Muscle layer of duodenum (tissue), 2 donors: ENCODE data around the gene CADPS2.
"Not testable (repeated sequence)": the region's sequence is repeated elsewhere in the genome, so short reads cannot be mapped to it uniquely, and the experiment has no call there.

Source experiments
- H3K27ac ChIP-seq: one replicate; pipeline ENCODE4 v1.7.0; 2013; ENCODE audit warnings: mild to moderate bottlenecking, low read length
- H3K27me3 ChIP-seq: one replicate; pipeline ENCODE4 v1.7.0; 2013; ENCODE audit warnings: low read depth, mild to moderate bottlenecking, control low read depth, low read length
- H3K36me3 ChIP-seq, 2 donors: one replicate each; pipeline ENCODE4 v1.7.0; 2013; ENCODE audit warnings: low read length in 2 of 2, control low read depth in 1 of 2, mild to moderate bottlenecking in 1 of 2; ENCODE audit not compliant: insufficient read depth in 2 of 2, control insufficient read depth in 1 of 2
- H3K4me1 ChIP-seq, 2 donors: one replicate each; pipeline ENCODE4 v1.7.0; 2013; ENCODE audit warnings: low read length in 2 of 2, mild to moderate bottlenecking in 2 of 2, control low read depth in 1 of 2, moderate library complexity in 1 of 2; ENCODE audit not compliant: insufficient read depth in 2 of 2, control insufficient read depth in 1 of 2
- H3K4me3 ChIP-seq, 2 donors: one replicate each; pipeline ENCODE4 v1.7.0; 2013; ENCODE audit warnings: low read length in 2 of 2, low read depth in 1 of 2, mild to moderate bottlenecking in 1 of 2
- H3K9me3 ChIP-seq, 2 donors: one replicate each; pipeline ENCODE4 v1.7.0; 2013; ENCODE audit warnings: low read length in 2 of 2, control low read depth in 1 of 2, mild to moderate bottlenecking in 1 of 2; ENCODE audit not compliant: control insufficient read depth in 1 of 2
- donor health status: healthy.

Gene CADPS2

DNA sequence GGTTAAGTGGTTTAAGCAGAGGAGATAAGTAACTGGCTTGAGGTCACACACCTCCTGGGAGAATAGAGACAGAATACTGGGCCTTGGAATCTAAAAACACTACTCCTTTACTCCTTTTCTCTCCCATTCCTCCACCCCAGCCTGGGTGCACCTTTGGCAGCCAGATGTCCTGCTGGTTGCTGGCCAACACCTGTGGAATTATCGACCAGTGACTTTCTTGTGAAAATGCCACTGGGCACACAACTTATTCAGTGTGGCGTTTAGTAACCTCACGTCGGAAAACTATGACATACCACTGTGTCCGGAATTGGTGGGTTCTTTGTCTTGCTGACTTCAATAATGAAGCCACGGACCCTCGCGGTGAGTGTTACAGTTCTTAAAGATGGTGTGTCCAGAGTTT is 213.7 kb downstream of the CADPS2 start:
- no peaks in the 10 kb centered on the region for H3K9me3 ChIP-seq
- no peaks in the 10 kb centered on the region for H3K27me3 ChIP-seq
- no peaks in the 10 kb centered on the region for H3K36me3 ChIP-seq
- H3K4me1 ChIP-seq: no peaks in the 10 kb centered on the region
- H3K27ac ChIP-seq: no peak overlapping the region
- no peak overlapping the region for H3K4me3 ChIP-seq

DNA sequence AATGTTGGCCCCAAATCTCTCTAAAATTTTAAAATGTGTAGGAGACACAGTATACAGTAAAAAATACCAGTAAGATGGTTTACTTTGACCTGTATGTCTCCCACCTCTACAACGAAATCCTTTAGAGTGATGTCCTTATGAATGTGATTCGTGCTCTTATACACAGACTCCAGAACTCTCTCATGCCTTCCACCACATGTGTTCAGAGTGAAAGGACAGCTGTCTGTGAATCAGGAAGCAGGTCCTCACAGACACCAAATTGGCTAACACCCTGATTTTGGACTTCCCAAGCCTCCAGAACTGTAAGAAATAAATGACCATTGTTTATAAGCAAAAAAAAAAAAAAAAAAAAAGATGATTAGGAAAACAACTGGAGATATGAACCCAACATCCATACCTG is 222.5 kb downstream of the CADPS2 start:
- no peaks in the 10 kb centered on the region for H3K36me3 ChIP-seq
- no peaks in the 10 kb centered on the region for H3K9me3 ChIP-seq
- H3K27ac ChIP-seq: no peak overlapping the region
- no peaks in the 10 kb centered on the region for H3K4me1 ChIP-seq
- H3K4me3 ChIP-seq: no peak overlapping the region
- H3K27me3 ChIP-seq: no peaks in the 10 kb centered on the region

DNA sequence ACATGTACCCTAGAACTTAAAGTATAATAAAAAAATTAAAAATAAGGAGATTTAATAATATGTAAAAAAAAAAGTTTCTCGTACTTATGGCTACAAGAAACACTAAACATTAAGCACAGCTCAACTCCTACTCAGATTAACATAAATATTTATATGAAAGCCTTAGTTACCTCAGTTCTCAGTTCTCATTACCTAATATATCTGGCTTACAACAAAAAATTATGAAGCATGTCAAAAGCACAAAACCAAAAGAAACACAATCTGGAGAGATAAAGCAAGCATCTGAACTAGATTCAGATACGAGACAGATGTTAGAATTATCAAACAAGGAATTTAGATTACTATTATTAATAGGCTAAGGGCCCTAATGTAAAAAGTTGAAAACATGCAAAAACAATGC is 227.4 kb downstream of the CADPS2 start:
- Histone ChIP-seq H3K27me3 (no peaks in the 10 kb centered on the region), H3K4me3 (no peak overlapping the region), H3K4me1 (no peaks in the 10 kb centered on the region), H3K36me3 (no peaks in the 10 kb centered on the region), H3K27ac (no peak overlapping the region), H3K9me3 (no peaks in the 10 kb centered on the region)

- H3K36me3 ChIP-seq: no peaks in the 10 kb centered on the region
- H3K9me3 ChIP-seq: no peaks in the 10 kb centered on the region
Measured at GRCh38 chr7:122653685-122654084, 232.6 kb downstream of the CADPS2 start.

DNA sequence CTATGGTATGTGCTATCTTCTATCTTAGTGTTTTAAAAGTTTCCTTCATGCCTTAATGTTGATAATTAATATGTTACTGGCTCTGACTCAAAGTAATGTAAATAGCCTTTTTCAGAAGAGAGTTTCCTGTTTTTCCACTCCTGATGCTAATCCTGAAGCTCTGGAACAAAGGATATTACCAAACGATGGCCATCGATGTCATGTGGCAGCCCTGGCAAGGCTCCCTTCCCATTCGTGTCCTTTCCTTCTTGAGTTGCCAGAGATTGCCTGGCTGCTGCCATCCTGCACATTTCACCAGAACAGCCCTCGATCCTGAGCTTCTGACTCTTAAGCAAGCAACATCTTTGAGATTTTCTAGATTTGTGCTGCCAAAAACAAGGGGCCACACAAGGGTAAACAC is 233.4 kb downstream of the CADPS2 start:
- H3K4me3 ChIP-seq: no peak overlapping the region
- H3K36me3 ChIP-seq: no peaks in the 10 kb centered on the region
- no peaks in the 10 kb centered on the region for H3K4me1 ChIP-seq
- no peak overlapping the region for H3K27ac ChIP-seq
- no peaks in the 10 kb centered on the region for H3K27me3 ChIP-seq
- no peaks in the 10 kb centered on the region for H3K9me3 ChIP-seq

More at GRCh38 chr7:122653685-122654084, 232.6 kb downstream of the CADPS2 start:
- no peak overlapping the region for H3K27ac ChIP-seq
- H3K4me3 ChIP-seq: no peak overlapping the region
- H3K27me3 ChIP-seq: no peaks in the 10 kb centered on the region
- no peaks in the 10 kb centered on the region for H3K4me1 ChIP-seq

- Histone ChIP-seq H3K4me1 (no peaks in the 10 kb centered on the region), H3K27me3 (no peaks in the 10 kb centered on the region), H3K9me3 (no peaks in the 10 kb centered on the region), H3K4me3 (no peak overlapping the region), H3K36me3 (no peaks in the 10 kb centered on the region), H3K27ac (no peak overlapping the region)
Measured at GRCh38 chr7:122651451-122651850, 234.8 kb downstream of the CADPS2 start.

- Histone ChIP-seq H3K4me3 (no peak overlapping the region), H3K36me3 (no peaks in the 10 kb centered on the region), H3K27ac (no peak overlapping the region), H3K9me3 (no peaks in the 10 kb centered on the region), H3K27me3 (no peaks in the 10 kb centered on the region), H3K4me1 (no peaks in the 10 kb centered on the region)
Measured at GRCh38 chr7:122643250-122643649, 243.0 kb downstream of the CADPS2 start.

DNA sequence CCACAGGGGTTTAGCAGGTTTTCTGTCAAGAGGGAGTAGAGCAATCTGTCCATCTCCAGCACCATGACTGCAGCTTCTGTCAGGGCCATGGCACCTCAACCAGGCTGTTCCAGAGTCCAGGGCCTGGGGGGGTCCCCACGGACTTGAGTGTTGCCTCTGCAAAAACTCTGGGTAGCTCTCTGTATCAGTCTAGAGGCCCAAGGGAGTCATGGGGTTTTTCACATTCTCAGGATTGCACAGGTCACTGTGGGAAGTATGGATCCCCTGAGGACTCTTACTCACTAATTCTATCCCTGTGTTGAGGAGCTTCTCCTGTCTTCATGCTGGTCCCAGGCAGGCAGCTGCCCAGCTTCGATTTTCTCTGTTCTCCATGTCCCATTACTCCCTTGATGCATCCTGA is 247.8 kb downstream of the CADPS2 start:
- Histone ChIP-seq H3K4me1 (no peaks in the 10 kb centered on the region), H3K36me3 (no peaks in the 10 kb centered on the region), H3K27ac (no peak overlapping the region), H3K27me3 (no peaks in the 10 kb centered on the region), H3K4me3 (no peak overlapping the region), H3K9me3 (no peaks in the 10 kb centered on the region)

GRCh38 chr7:122637784-122638183 is 248.5 kb downstream of the CADPS2 start:
- no peak overlapping the region for H3K4me3 ChIP-seq
- H3K9me3 ChIP-seq: no peaks in the 10 kb centered on the region
- H3K4me1 ChIP-seq: no peaks in the 10 kb centered on the region
- no peaks in the 10 kb centered on the region for H3K27me3 ChIP-seq
- no peaks in the 10 kb centered on the region for H3K36me3 ChIP-seq
- no peak overlapping the region for H3K27ac ChIP-seq

DNA sequence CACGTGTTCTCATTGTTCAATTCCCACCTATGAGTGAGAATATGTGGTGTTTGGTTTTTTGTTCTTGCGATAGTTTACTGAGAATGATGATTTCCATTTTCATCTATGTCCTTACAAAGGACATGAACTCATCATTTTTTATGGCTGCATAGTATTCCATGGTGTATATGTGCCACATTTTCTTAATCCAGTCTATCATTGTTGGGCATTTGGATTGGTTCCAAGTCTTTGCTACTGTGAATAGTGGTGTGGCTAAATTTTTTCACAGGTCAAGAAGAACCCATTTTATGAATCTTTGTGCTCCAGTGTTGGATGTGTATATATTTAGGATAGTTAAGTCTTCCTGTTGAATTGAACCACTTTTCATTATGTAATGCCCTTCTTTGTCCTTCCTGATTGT is 250.8 kb downstream of the CADPS2 start:
- not testable (repeated sequence) for H3K4me1 ChIP-seq, H3K9me3 ChIP-seq, H3K4me3 ChIP-seq, H3K27me3 ChIP-seq, H3K27ac ChIP-seq, H3K36me3 ChIP-seq

GRCh38 chr7:122633472-122633871 is 252.8 kb downstream of the CADPS2 start:
- Histone ChIP-seq H3K4me1 (no peaks in the 10 kb centered on the region), H3K27me3 (no peaks in the 10 kb centered on the region), H3K9me3 (no peaks in the 10 kb centered on the region), H3K4me3 (no peak overlapping the region), H3K27ac (no peak overlapping the region), H3K36me3 (no peaks in the 10 kb centered on the region)

DNA sequence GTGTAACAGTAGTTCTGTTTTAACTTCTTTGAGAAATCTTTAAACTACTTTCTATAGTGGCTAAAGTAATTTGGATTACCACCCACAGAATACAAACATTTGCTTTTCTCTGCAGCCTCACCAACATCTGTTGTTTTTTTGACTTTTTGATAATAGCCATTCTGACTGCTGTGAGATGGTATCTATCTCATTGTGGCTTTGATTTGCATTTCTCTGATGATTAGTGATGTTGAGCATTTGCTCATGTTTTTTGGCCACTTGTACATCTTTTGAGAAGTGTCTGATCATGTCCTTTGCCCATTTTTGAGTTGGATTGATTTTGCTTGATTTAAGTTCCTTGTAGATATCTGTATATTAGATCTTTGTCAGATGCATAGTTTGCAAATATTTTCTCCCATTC is 254.0 kb downstream of the CADPS2 start:
- Histone ChIP-seq H3K9me3 (no peaks in the 10 kb centered on the region), H3K4me1 (no peaks in the 10 kb centered on the region), H3K27me3 (no peaks in the 10 kb centered on the region), H3K4me3 (no peak overlapping the region), H3K27ac (no peak overlapping the region), H3K36me3 (no peaks in the 10 kb centered on the region)
